Uterus (tissue), 4 donors: ENCODE measurements around the gene ETV4. TPM values are rescaled to one million over a fixed set of nuclear protein-coding genes. Genes with fewer than 3 reads are reported as not detected.
A peak's percentile ranks its signal among the peaks of the same experiment; 100 is the strongest.

ENCODE experiments used
- DNase-seq, 2 donors: peaks; one replicate each; pipeline ENCODE4 v3.0.0-alpha.2; 2019 to 2020
- H3K27ac ChIP-seq, 2 donors: fragments of 200-600 bp; sonication (generic); 1 replicate in 1 of 2; 2 replicates in 1 of 2; pipeline ENCODE4 v1.5.1; 2016 to 2018
- H3K27me3 ChIP-seq, 2 donors: fragments of 200-600 bp; sonication (generic); one replicate each; pipeline ENCODE4 v1.5.1; 2018 to 2019; ENCODE audit warnings: control low read depth in 1 of 2
- H3K36me3 ChIP-seq, 2 donors: fragments of 200-600 bp; sonication (generic); one replicate each; pipeline ENCODE4 v1.5.1; 2019; ENCODE audit warnings: control low read depth in 1 of 2
- H3K4me1 ChIP-seq, 2 donors: fragments of 200-600 bp; sonication (generic); one replicate each; pipeline ENCODE4 v1.5.1; 2018 to 2019; ENCODE audit warnings: control low read depth in 1 of 2
- H3K4me3 ChIP-seq, 2 donors: fragments of 200-600 bp; sonication (generic); 1 replicate in 1 of 2; 2 replicates in 1 of 2; pipeline ENCODE4 v1.5.1; 2018 to 2019; ENCODE audit warnings: mild to moderate bottlenecking in 1 of 2
- H3K9me3 ChIP-seq, 2 donors: fragments of 200-600 bp; sonication (generic); one replicate each; pipeline ENCODE4 v1.5.1; 2019; ENCODE audit warnings: control low read depth in 1 of 2
- POLR2A ChIP-seq, 2 donors: fragments of 450-650 bp; IDR thresholded peaks; one replicate each; pipeline ENCODE4 v1.6.1; 2016; ENCODE audit warnings: antibody characterized with exemption in 2 of 2, mild to moderate bottlenecking in 1 of 2, moderate library complexity in 1 of 2
- intact Hi-C: fragments of 100-400 bp; cut with DNase I; formaldehyde crosslinking; loops from one replicate; pipeline ENCODE4 v1.15.1; 2023; ENCODE audit warnings: low total_unique reads
- total RNA-seq, 4 donors: library from RNA; depleted of rRNA in 3 of 4; stranded (reverse); fragments of >200 nt in 3 of 4; gene quantifications; one replicate each; pipeline versions ENCODE4 v1.1.0 to v1.2.4, GENCODE V29; 2014 to 2023
- TF ChIP-seq, protein P1 (sequence below), 4 experiments: fragments of 200-600 bp in 2 of 4; fragments of 450-650 bp in 2 of 4; sonication (generic) in 2 of 4; IDR thresholded peaks; one replicate each; pipeline ENCODE4 v1.5.1; 2016 to 2019; ENCODE audit warnings: antibody characterized with exemption in 4 of 4, mild to moderate bottlenecking in 2 of 4, moderate library complexity in 1 of 4
- donor health status: DM: yes; HTN: yes; CAD: no.

Gene ETV4
- total RNA-seq, 4 donors from 2014 or later: 0.51 to 2.8 (median 2.1) TPM; not detected in 1

DNA sequence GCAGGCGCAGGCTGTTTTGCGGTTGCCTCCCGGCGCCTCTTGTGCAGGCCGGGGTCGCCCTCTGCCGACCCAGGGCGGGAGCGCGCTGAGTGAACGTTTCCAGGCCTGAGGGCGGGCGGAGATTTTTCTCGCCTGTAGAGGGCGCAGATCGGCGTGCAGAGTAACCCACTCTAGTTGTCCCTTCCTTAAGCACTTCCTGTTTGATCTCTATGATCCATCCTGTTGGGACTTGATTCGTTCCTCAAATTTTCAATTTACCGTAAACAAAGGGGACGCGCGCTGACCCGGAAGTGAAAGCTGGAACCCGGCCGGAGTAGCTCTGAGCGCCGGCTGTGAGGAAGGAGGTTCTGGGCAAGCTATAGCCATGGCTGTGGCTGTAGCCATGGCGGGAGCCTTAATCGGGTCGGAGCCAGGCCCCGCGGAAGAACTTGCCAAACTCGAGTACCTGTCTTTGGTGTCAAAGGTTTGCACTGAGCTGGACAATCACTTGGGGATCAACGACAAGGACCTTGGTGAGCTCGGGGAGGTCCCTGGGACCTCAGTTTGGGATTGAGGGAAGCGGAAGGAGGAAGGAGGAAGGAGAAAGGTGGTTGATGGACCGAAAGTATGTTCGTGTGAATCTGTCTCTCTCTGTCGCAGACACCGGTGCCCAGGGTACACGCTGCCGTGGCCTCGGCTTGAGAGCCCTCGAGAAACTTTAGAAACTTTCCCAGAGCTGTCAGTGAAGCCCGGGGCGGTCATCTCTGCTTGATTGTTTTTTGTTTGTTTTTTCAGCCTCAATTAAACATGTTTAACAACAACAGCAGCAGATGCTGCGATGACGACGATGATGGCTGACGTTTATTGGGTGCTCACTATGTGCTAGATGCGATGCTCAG is 62.2 kb downstream of the ETV4 start, which contains the start of gene DHX8:
DHX8 (plus strand) TSS at position 302 of the 878 bp plus-strand sequence; CDS start at position 365, 63 bp downstream.
- Histone ChIP-seq H3K9me3 (no peaks in the 10 kb centered on the region), H3K27me3 (no peaks in the 10 kb centered on the region), H3K27ac (peak within 1 kb of the TSS; percentile 79 to 86), H3K4me1 (peaks cover 0 to 11% of the 10 kb centered on the region in 2 donors), H3K4me3 (peak within 1 kb of the TSS; percentile 77 to 82), H3K36me3 (no peaks in the 10 kb centered on the region)
- TF ChIP-seq POLR2A (IDR thresholded peaks at IDR 0.05): peak; percentile 49 to 70
- TF ChIP-seq, protein P1, sequence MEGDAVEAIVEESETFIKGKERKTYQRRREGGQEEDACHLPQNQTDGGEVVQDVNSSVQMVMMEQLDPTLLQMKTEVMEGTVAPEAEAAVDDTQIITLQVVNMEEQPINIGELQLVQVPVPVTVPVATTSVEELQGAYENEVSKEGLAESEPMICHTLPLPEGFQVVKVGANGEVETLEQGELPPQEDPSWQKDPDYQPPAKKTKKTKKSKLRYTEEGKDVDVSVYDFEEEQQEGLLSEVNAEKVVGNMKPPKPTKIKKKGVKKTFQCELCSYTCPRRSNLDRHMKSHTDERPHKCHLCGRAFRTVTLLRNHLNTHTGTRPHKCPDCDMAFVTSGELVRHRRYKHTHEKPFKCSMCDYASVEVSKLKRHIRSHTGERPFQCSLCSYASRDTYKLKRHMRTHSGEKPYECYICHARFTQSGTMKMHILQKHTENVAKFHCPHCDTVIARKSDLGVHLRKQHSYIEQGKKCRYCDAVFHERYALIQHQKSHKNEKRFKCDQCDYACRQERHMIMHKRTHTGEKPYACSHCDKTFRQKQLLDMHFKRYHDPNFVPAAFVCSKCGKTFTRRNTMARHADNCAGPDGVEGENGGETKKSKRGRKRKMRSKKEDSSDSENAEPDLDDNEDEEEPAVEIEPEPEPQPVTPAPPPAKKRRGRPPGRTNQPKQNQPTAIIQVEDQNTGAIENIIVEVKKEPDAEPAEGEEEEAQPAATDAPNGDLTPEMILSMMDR (IDR thresholded peaks at IDR 0.05): peak; percentile 100
- intact Hi-C loops: loop anchor here (1.0 kb wide), 1 partner anchor 90 kb away; no protein-coding TSS in a partner anchor
- DNase-seq: peak; percentile 97 to 99

DNA sequence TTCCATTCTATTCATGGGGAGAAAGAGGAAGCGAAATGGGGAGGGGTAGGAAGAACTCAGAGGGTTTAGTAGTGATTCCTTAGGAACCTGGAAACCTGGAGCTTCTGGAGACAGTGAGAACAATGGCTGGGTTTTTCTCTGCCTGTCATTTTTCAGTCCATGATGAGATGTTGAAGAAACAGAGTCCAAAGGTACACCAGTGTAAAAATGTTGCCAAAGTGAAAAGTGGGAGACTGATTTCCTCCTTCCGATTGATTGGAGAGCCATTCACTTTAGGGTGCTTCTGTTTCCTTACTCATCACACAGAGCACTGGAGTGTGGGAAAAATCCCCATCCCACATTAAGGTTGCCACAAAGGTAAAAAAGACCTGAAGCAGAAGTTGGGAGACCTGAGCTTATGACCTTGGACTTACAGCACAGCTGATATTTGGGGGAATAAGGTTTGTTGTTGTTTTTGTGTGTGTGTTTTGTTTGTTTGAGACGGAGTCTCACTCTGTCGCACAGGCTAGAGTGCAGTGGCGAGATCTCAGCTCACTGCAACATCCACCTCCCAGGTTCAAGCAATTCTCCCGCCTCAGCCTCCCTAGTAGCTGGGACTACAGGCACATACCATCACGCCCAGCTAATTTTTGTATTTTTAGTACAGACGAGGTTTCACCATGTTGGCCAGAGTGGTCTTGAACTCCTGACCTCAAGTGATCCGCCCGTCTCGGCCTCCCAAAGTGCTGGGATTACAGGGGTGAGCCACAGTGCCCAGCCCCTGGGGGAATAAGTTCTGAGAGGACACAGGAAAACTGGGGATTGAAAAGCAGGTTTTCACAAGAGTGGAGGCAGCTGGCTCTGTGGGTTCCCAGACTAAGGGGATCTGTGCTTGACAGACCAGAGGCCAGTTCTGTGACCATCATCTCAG is 63.8 kb downstream of the ETV4 start:
- Histone ChIP-seq H3K4me1 (peaks cover 0 to 11% of the 10 kb centered on the region in 2 donors), H3K27ac (peak overlapping the region in 1 of 2 donors; percentile 86), H3K36me3 (no peaks in the 10 kb centered on the region), H3K27me3 (no peaks in the 10 kb centered on the region), H3K4me3 (no peak overlapping the region), H3K9me3 (no peaks in the 10 kb centered on the region)
- TF ChIP-seq, protein P1 (IDR thresholded peaks at IDR 0.05): no peak
- no peak for TF ChIP-seq POLR2A (IDR thresholded peaks at IDR 0.05)
- DNase-seq: no peak
- intact Hi-C loops: loop anchor here (1.0 kb wide), 1 partner anchor 88 kb away; no protein-coding TSS in a partner anchor

DNA sequence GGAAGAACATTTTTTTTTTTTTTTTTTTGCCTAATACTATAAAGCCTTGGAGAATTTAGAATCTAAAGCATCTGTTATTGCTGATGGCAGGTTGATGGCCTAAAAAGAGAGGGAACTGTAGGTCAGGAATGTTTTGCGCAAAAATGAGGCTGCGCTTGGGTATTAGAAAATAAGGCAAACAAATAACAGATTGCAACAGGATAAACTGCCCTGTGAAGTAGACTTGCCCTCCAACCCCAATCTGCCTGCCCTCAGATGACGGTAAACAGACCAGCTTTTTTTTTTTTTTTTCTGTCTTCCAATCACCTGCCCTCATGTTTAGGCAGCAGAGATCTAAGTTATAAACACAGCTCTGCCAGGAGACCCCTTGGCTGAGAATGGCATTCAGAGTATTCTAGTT is 66.2 kb downstream of the ETV4 start:
- H3K27me3 ChIP-seq: no peaks in the 10 kb centered on the region
- intact Hi-C loops: no loop called here
- no peak overlapping the region for H3K27ac ChIP-seq
- DNase-seq: no peak
- no peak overlapping the region for H3K4me3 ChIP-seq
- no peaks in the 10 kb centered on the region for H3K9me3 ChIP-seq
- TF ChIP-seq, protein P1 (IDR thresholded peaks at IDR 0.05): no peak
- no peak for TF ChIP-seq POLR2A (IDR thresholded peaks at IDR 0.05)
- peaks cover 0 to 6% of the 10 kb centered on the region in 2 donors for H3K4me1 ChIP-seq
- H3K36me3 ChIP-seq: no peaks in the 10 kb centered on the region

Other genes with a start within 250 kb of the ETV4 start
- gene ARL4D, start 147.3 kb downstream of the ETV4 start, total RNA-seq: 10 to 100 TPM; 19.1 to 33.2 (median 25.7) TPM
- gene DHX8, start 62.4 kb downstream of the ETV4 start, total RNA-seq: 10 to 100 TPM in 3 of 4 donors, 1 to 10 TPM in 1; 8.5 to 54.6 (median 32.0) TPM
- 10 to 100 TPM in 3 of 4 donors, 1 to 10 TPM in 1; 6.9 to 24.3 (median 14.0) TPM for gene MEOX1, start 115.6 kb upstream of the ETV4 start, total RNA-seq
- gene SOST, start 212.5 kb upstream of the ETV4 start, total RNA-seq: not detected
- 10 to 100 TPM; 28.4 to 88.1 (median 39.8) TPM for gene DUSP3, start 232.6 kb upstream of the ETV4 start, total RNA-seq
- gene CFAP97D1, start 234.1 kb upstream of the ETV4 start, total RNA-seq: not detected